H9 (cell line): ENCODE measurements around the gene ACACB. TPM values are rescaled to one million over a fixed set of nuclear protein-coding genes. Genes with fewer than 3 reads are reported as not detected.

Experiments used
- DNase-seq: peaks from one replicate; pipeline ENCODE4 v3.0.0-alpha.2; 2017
- H2AFZ ChIP-seq: one replicate; pipeline ENCODE4 v1.6.1; 2013; ENCODE audit warnings: mild to moderate bottlenecking, low read length, control low read depth, moderate library complexity
- H2AK5ac ChIP-seq: 2 replicates; pipeline ENCODE4 v1.6.1; 2013; ENCODE audit warnings: low read length, control low read depth, mixed read lengths; ENCODE audit not compliant: insufficient read length
- H2BK120ac ChIP-seq: one replicate; pipeline ENCODE4 v1.6.1; 2013; ENCODE audit warnings: low read depth, mild to moderate bottlenecking, low read length, control low read depth, inconsistent platforms; ENCODE audit not compliant: poor library complexity, severe bottlenecking
- H2BK12ac ChIP-seq: 2 replicates; pipeline ENCODE4 v1.6.1; 2013; ENCODE audit warnings: low read length, control low read depth, mixed read lengths, low read depth; ENCODE audit not compliant: insufficient read length
- H2BK15ac ChIP-seq: 2 replicates; pipeline ENCODE4 v1.6.1; 2013; ENCODE audit warnings: low read depth, low read length, control low read depth
- H2BK20ac ChIP-seq: one replicate; pipeline ENCODE4 v1.6.1; 2013; ENCODE audit warnings: low read depth, mild to moderate bottlenecking, low read length, control low read depth, inconsistent platforms; ENCODE audit not compliant: poor library complexity, severe bottlenecking
- H2BK5ac ChIP-seq: 2 replicates; pipeline ENCODE4 v1.6.1; 2013; ENCODE audit warnings: low read length, control low read depth, mixed read lengths; ENCODE audit not compliant: insufficient read length
- H3K14ac ChIP-seq: 2 replicates; pipeline ENCODE4 v1.6.1; 2013; ENCODE audit warnings: low read length, control low read depth; ENCODE audit not compliant: insufficient read depth
- H3K18ac ChIP-seq: 2 replicates; pipeline ENCODE4 v1.6.1; 2013; ENCODE audit warnings: low read depth, mild to moderate bottlenecking, mixed read lengths, low read length, control low read depth; ENCODE audit not compliant: insufficient read length
- H3K23ac ChIP-seq: 2 replicates; pipeline ENCODE4 v1.6.1; 2013; ENCODE audit warnings: low read length, control low read depth, mixed read lengths, low read depth; ENCODE audit not compliant: insufficient read length
- H3K23me2 ChIP-seq: 2 replicates; pipeline ENCODE4 v1.6.1; 2013; ENCODE audit warnings: low read depth, mild to moderate bottlenecking, mixed read lengths, low read length, control low read depth; ENCODE audit not compliant: insufficient read length, poor library complexity, severe bottlenecking
- H3K27ac ChIP-seq: 2 replicates; pipeline ENCODE4 v1.5.1; 2013; ENCODE audit warnings: low read length, control low read depth, mixed read lengths, low read depth; ENCODE audit not compliant: insufficient read length
- H3K27me3 ChIP-seq: 2 replicates; pipeline ENCODE4 v1.6.1; 2013; ENCODE audit warnings: low read length, control low read depth, inconsistent platforms; ENCODE audit not compliant: insufficient read depth
- H3K4ac ChIP-seq: 2 replicates; pipeline ENCODE4 v1.6.1; 2013; ENCODE audit warnings: low read depth, mild to moderate bottlenecking, control low read depth, inconsistent platforms, low read length, moderate library complexity
- H3K4me1 ChIP-seq: 2 replicates; pipeline ENCODE4 v1.6.1; 2013; ENCODE audit warnings: low read length, control low read depth, inconsistent platforms; ENCODE audit not compliant: insufficient read depth
- H3K4me2 ChIP-seq: 2 replicates; pipeline ENCODE4 v1.6.1; 2013; ENCODE audit warnings: low read length, control low read depth, mixed read lengths; ENCODE audit not compliant: insufficient read length, insufficient read depth
- H3K56ac ChIP-seq: 2 replicates; pipeline ENCODE4 v1.6.1; 2013; ENCODE audit warnings: low read depth, mild to moderate bottlenecking, mixed read lengths, low read length, control low read depth; ENCODE audit not compliant: insufficient read length
- H3K79me1 ChIP-seq: 2 replicates; pipeline ENCODE4 v1.6.1; 2013; ENCODE audit warnings: low read depth, mild to moderate bottlenecking, moderate library complexity, low read length, control low read depth, inconsistent platforms; ENCODE audit not compliant: insufficient read depth, poor library complexity, severe bottlenecking
- H3K79me2 ChIP-seq: 2 replicates; pipeline ENCODE4 v1.6.1; 2013; ENCODE audit warnings: low read length, control low read depth, inconsistent platforms; ENCODE audit not compliant: insufficient read depth
- H3K9ac ChIP-seq: 2 replicates; pipeline ENCODE4 v1.6.1; 2013; ENCODE audit warnings: low read length, control low read depth, mixed read lengths; ENCODE audit not compliant: insufficient read length; ENCODE audit errors: extremely low read depth
- H3K9me3 ChIP-seq: one replicate; pipeline ENCODE4 v1.6.1; 2013; ENCODE audit warnings: low read depth, low read length, inconsistent platforms; ENCODE audit not compliant: control insufficient read depth
- H3T11ph ChIP-seq: one replicate; pipeline ENCODE4 v1.6.1; 2013; ENCODE audit warnings: mild to moderate bottlenecking, low read length, control low read depth, inconsistent platforms
- H4K20me1 ChIP-seq: one replicate; pipeline ENCODE4 v1.6.1; 2013; ENCODE audit not compliant: control insufficient read depth, insufficient read length, insufficient read depth
- H4K5ac ChIP-seq: 2 replicates; pipeline ENCODE4 v1.6.1; 2013; ENCODE audit warnings: low read depth, mild to moderate bottlenecking, mixed read lengths, low read length, control low read depth; ENCODE audit not compliant: insufficient read length
- H4K8ac ChIP-seq: replicated peaks from 2 replicates; pipeline ENCODE4 v1.6.1; 2013; ENCODE audit warnings: low read length, control low read depth, mixed read lengths, low read depth; ENCODE audit not compliant: insufficient read length
- H4K91ac ChIP-seq: 2 replicates; pipeline ENCODE4 v1.6.1; 2013; ENCODE audit warnings: low read depth, mild to moderate bottlenecking, moderate library complexity, mixed read lengths, low read length, control low read depth; ENCODE audit not compliant: insufficient read length
- H3K27ac Mint-ChIP-seq, 3 experiments: 2 replicates in 2 of 3; 3 replicates in 1 of 3; pipeline ENCODE4 v1.8.0; 2020 to 2021; ENCODE audit warnings: mixed read lengths in 3 of 3, mild to moderate bottlenecking in 1 of 3, moderate library complexity in 1 of 3
- H3K27me3 Mint-ChIP-seq: 2 replicates; pipeline ENCODE4 v1.8.0; 2021; ENCODE audit warnings: low read depth, mild to moderate bottlenecking, moderate library complexity, mixed read lengths
- H3K36me3 Mint-ChIP-seq, 3 experiments: 2 replicates in 2 of 3; 3 replicates in 1 of 3; pipeline ENCODE4 v1.8.0; 2020 to 2021; ENCODE audit warnings: low read depth in 3 of 3, mixed read lengths in 3 of 3; ENCODE audit not compliant: insufficient read depth in 1 of 3
- H3K4me1 Mint-ChIP-seq, 2 experiments: 2 replicates each; pipeline ENCODE4 v1.8.0; 2020; ENCODE audit warnings: mixed read lengths in 2 of 2
- H3K4me3 Mint-ChIP-seq, 2 experiments: 2 replicates in 1 of 2; 3 replicates in 1 of 2; pipeline ENCODE4 v1.8.0; 2020 to 2021; ENCODE audit warnings: mild to moderate bottlenecking in 2 of 2, mixed read lengths in 2 of 2, moderate library complexity in 1 of 2
- H3K9me3 Mint-ChIP-seq, 2 experiments: 2 replicates in 1 of 2; 3 replicates in 1 of 2; pipeline ENCODE4 v1.8.0; 2020; ENCODE audit warnings: mild to moderate bottlenecking in 2 of 2, mixed read lengths in 2 of 2, moderate library complexity in 1 of 2
- CTCF ChIP-seq: fragments of 200-600 bp; sonication (generic); conservative IDR thresholded peaks from 3 replicates; pipeline ENCODE4 v1.8.0; 2021; ENCODE audit warnings: antibody characterized with exemption, mild to moderate bottlenecking
- WGBS: extraction: QIAGEN DNeasy Blood & Tissue Kit; methylation state at CpG from one replicate; pipeline ENCODE4 v1.1.7; 2013; ENCODE audit warnings: missing lambda C conversion rate, low lambda C conversion rate, mixed read lengths; ENCODE audit not compliant: insufficient read length; ENCODE audit errors: extremely low coverage; 5-methylcytosine and 5-hydroxymethylcytosine counted together
- total RNA-seq: library from RNA; stranded (reverse); gene quantifications from 2 replicates; pipeline ENCODE4 v1.2.1, GENCODE V29; 2021

Gene ACACB
- total RNA-seq, 1 experiment from 2014 or later: 14.2 TPM

DNA sequence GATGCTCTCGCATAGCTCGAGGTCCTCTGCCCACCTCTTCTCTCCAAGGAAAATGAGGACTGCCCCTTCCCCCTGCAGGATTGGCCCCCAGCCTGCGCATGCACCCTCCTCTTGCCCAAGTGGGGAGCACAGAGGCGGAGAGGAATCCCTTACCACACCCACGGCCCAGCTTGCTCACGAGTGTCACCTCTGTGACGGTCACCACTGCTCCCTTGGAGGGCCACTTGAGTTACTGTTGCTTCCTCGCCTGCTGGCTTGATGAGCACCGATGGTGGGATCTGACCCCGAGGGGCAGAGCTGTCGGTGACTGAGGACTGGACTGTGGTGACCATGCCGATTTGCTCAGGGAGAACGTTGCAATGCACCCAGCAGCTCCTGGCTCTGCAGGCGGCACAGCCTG, 151.0 kb downstream of the ACACB start:
- Histone ChIP-seq H3K4ac (no peak overlapping the region), H3K9me3 (no peaks in the 10 kb centered on the region), H2AFZ (no peak overlapping the region), H3K27ac (no peak overlapping the region), H3K27me3 (no peaks in the 10 kb centered on the region), H3K4me2 (no peak overlapping the region), H4K20me1 (no peaks in the 10 kb centered on the region), H2BK5ac (no peak overlapping the region), H3K4me1 (no peaks in the 10 kb centered on the region), H2BK12ac (no peak overlapping the region), H3K9ac (no peak overlapping the region), H2BK15ac (no peak overlapping the region), H3K14ac (no peak overlapping the region; the same call in 1 of the 2 replicates), H2BK120ac (no peak overlapping the region), H4K8ac (no peak overlapping the region), H3K79me2 (no peaks in the 10 kb centered on the region), H2BK20ac (no peak overlapping the region), H4K91ac (no peak overlapping the region), H3T11ph (no peak overlapping the region), H3K18ac (no peak overlapping the region), H3K56ac (no peak overlapping the region), H4K5ac (no peak overlapping the region), H2AK5ac (no peak overlapping the region), H3K79me1 (no peaks in the 10 kb centered on the region), H3K23me2 (peaks cover 3% of the 10 kb centered on the region), H3K23ac (no peak overlapping the region)
- peaks cover 4% of the 10 kb centered on the region for H3K27me3 Mint-ChIP-seq
- WGBS: no CpG with 5 or more reads among the region's 14 CpGs
- peaks cover 4 to 6% of the 10 kb centered on the region in 2 experiments; a peak in 4 of 5 replicates for H3K9me3 Mint-ChIP-seq
- TF ChIP-seq CTCF: no peak
- H3K4me1 Mint-ChIP-seq: peaks cover 0 to 11% of the 10 kb centered on the region in 2 experiments; a peak in 3 of 4 replicates
- no peak for DNase-seq
- no peak overlapping the region for H3K4me3 Mint-ChIP-seq
- peaks cover 0 to 13% (median 7%) of the 10 kb centered on the region in 3 experiments; a peak in 4 of 7 replicates for H3K36me3 Mint-ChIP-seq
- no peak overlapping the region for H3K27ac Mint-ChIP-seq
